ENCODE results near the gene CA12. TPM values are rescaled to one million over a fixed set of nuclear protein-coding genes. Genes with fewer than 3 reads are reported as not detected.
"Not testable (repeated sequence)": the region's sequence is repeated elsewhere in the genome, so short reads cannot be mapped to it uniquely, and the experiment has no call there.

The CA12 gene
- total RNA-seq, 2 experiments from 2014 or later, result not detected

DNA sequence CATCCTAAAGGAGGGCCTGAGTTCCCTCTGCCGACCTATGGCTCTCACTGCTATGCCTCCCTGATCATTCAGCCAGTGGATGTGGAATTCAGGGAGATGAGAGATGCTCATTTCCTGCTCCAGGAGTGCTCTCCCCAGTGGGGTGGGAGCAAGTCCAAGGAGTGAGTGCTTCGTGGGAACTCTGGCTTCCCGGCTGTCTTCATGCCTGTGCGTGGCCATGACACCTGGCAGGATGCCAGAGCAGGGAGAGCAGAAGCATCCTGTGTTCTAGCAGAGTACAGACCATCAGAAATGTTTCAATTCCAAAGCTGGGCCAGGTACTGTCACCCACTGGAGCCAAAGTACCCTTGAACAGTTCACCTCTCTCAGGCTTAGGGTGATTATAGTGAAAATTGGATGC is 59.1 kb downstream of the CA12 start:
- Mint-ChIP-seq H3K27me3 (no peaks in the 10 kb centered on the region), H3K4me3 (no peak overlapping the region), H3K9me3 (no peaks in the 10 kb centered on the region), H3K36me3 (ENCODE audit: low read depth) (no peaks in the 10 kb centered on the region), H3K27ac (no peak overlapping the region), H3K4me1 (ENCODE audit: low read depth) (no peaks in the 10 kb centered on the region)
- Histone ChIP-seq H3K36me3 (ENCODE audit: insufficient read depth, low read length) (no peaks in the 10 kb centered on the region), H3K27ac (ENCODE audit: low read depth in 1 of 2, low read length in 2 of 2) (no peak overlapping the region), H3K4me3 (ENCODE audit: low read length) (no peak overlapping the region), H3K9me3 (ENCODE audit: control insufficient read depth in 1 of 2, insufficient read depth in 1 of 2, low read length in 2 of 2) (no peaks in the 10 kb centered on the region), H3K4me1 (ENCODE audit: insufficient read depth, low read length) (no peaks in the 10 kb centered on the region), H3K27me3 (ENCODE audit: control insufficient read depth in 1 of 2, insufficient read depth in 2 of 2, low read length in 2 of 2) (no peaks in the 10 kb centered on the region)
- ATAC-seq (ENCODE audit: poor library complexity) (no peak), DNase-seq (no peak)
- TF ChIP-seq, protein P1, sequence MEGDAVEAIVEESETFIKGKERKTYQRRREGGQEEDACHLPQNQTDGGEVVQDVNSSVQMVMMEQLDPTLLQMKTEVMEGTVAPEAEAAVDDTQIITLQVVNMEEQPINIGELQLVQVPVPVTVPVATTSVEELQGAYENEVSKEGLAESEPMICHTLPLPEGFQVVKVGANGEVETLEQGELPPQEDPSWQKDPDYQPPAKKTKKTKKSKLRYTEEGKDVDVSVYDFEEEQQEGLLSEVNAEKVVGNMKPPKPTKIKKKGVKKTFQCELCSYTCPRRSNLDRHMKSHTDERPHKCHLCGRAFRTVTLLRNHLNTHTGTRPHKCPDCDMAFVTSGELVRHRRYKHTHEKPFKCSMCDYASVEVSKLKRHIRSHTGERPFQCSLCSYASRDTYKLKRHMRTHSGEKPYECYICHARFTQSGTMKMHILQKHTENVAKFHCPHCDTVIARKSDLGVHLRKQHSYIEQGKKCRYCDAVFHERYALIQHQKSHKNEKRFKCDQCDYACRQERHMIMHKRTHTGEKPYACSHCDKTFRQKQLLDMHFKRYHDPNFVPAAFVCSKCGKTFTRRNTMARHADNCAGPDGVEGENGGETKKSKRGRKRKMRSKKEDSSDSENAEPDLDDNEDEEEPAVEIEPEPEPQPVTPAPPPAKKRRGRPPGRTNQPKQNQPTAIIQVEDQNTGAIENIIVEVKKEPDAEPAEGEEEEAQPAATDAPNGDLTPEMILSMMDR (IDR thresholded peaks at IDR 0.05), result no peak
- intact Hi-C loops (cut with DNase I, micrococcal nuclease), result no loop called here
- ChIA-PET CTCF (no interaction called here), POLR2A (no interaction called here)

DNA sequence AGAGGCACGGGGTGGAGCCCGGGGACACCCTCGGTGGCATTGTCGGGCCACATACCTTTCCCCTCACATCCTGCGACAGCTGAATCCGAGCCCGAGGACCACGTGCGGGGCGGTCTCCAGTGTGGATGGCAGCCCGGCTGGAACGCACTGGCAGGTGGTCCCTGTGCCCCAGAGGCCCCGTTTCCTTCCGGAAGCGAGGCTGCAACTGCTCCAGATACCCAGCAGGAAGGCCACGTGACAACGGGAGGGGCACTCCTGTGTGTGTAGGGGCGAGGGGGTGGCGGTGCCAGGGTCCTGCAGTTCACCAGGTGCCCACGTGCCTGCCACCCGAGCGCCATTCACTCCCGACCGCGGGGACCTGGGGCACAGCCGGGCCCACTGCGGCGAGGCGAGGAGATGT is 60.2 kb downstream of the CA12 start:
- TF ChIP-seq, protein P1 (IDR thresholded peaks at IDR 0.05), result no peak
- CTCF ChIA-PET, result no interaction called here

DNA sequence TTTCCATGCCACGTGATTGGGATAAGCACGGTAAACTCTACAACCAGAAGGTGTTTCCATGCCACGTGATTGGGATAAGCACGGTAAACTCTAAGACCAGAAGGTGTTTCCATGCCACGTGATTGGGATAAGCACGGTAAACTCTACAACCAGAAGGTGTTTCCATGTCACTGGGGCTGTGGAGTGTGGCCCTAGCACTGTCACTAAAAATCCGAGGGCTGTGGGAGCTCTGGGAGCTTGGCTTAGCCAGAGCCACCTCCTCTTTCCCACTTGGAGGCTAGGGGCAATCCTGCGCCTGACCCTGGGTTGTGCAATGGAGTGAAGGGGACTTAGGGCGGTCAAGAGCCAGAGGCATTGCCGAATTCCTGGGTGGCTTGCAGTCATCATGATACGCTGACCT is 60.7 kb downstream of the CA12 start:
- DNase-seq, result not testable (repeated sequence)

More for the DNA sequence above, 60.2 kb downstream of the CA12 start:
- Mint-ChIP-seq H3K4me3 (no peak overlapping the region), H3K27ac (no peak overlapping the region), H3K9me3 (no peaks in the 10 kb centered on the region), H3K27me3 (no peaks in the 10 kb centered on the region), H3K36me3 (ENCODE audit: low read depth) (no peaks in the 10 kb centered on the region), H3K4me1 (ENCODE audit: low read depth) (no peaks in the 10 kb centered on the region)
- ATAC-seq (ENCODE audit: poor library complexity) (no peak), DNase-seq (no peak)
- no peak overlapping the region for H3K4me3 ChIP-seq (ENCODE audit: low read length)
- H3K27ac ChIP-seq (ENCODE audit: low read depth in 1 of 2, low read length in 2 of 2), result no peak overlapping the region
- H3K4me1 ChIP-seq (ENCODE audit: insufficient read depth, low read length), result no peaks in the 10 kb centered on the region
- H3K9me3 ChIP-seq (ENCODE audit: control insufficient read depth in 1 of 2, insufficient read depth in 1 of 2, low read length in 2 of 2), result no peaks in the 10 kb centered on the region
- intact Hi-C loops (cut with DNase I, micrococcal nuclease), result no loop called here
- POLR2A ChIA-PET, result no interaction called here
- H3K27me3 ChIP-seq (ENCODE audit: control insufficient read depth in 1 of 2, insufficient read depth in 2 of 2, low read length in 2 of 2), result no peaks in the 10 kb centered on the region
- no peaks in the 10 kb centered on the region for H3K36me3 ChIP-seq (ENCODE audit: insufficient read depth, low read length)

DNA sequence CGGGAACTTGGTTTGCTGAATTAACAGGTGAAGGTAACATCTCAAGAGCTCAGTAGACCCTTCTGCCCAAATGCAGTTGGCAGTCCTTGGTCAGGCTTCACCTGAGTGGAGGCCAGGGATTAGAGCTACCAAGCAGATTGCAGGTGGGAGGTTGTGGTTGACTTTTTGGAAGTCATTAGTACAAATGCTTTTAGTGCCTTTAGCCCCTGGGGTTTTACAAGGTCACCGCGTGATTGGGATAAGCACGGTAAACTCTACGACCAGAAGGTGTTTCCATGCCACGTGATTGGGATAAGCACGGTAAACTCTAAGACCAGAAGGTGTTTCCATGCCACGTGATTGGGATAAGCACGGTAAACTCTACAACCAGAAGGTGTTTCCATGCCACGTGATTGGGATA is 61.2 kb downstream of the CA12 start:
- H3K27me3 ChIP-seq (ENCODE audit: control insufficient read depth in 1 of 2, insufficient read depth in 2 of 2, low read length in 2 of 2); H3K4me3 ChIP-seq (ENCODE audit: low read length); H3K27ac ChIP-seq (ENCODE audit: low read depth in 1 of 2, low read length in 2 of 2); CTCF ChIA-PET; H3K27me3 Mint-ChIP-seq; H3K4me3 Mint-ChIP-seq; H3K27ac Mint-ChIP-seq; H3K36me3 Mint-ChIP-seq (ENCODE audit: low read depth); DNase-seq; POLR2A ChIA-PET; ATAC-seq (ENCODE audit: poor library complexity); H3K4me1 Mint-ChIP-seq (ENCODE audit: low read depth); intact Hi-C loops (cut with DNase I, micrococcal nuclease); H3K4me1 ChIP-seq (ENCODE audit: insufficient read depth, low read length); H3K9me3 Mint-ChIP-seq; H3K36me3 ChIP-seq (ENCODE audit: insufficient read depth, low read length); H3K9me3 ChIP-seq (ENCODE audit: control insufficient read depth in 1 of 2, insufficient read depth in 1 of 2, low read length in 2 of 2): not testable (repeated sequence)

More for the DNA sequence above, 60.7 kb downstream of the CA12 start:
- H3K4me1 ChIP-seq (ENCODE audit: insufficient read depth, low read length); H3K36me3 Mint-ChIP-seq (ENCODE audit: low read depth); H3K27ac ChIP-seq (ENCODE audit: low read depth in 1 of 2, low read length in 2 of 2); CTCF ChIA-PET; H3K27me3 ChIP-seq (ENCODE audit: control insufficient read depth in 1 of 2, insufficient read depth in 2 of 2, low read length in 2 of 2); ATAC-seq (ENCODE audit: poor library complexity); H3K27me3 Mint-ChIP-seq; H3K36me3 ChIP-seq (ENCODE audit: insufficient read depth, low read length); H3K4me3 Mint-ChIP-seq; H3K4me3 ChIP-seq (ENCODE audit: low read length); H3K9me3 ChIP-seq (ENCODE audit: control insufficient read depth in 1 of 2, insufficient read depth in 1 of 2, low read length in 2 of 2); H3K4me1 Mint-ChIP-seq (ENCODE audit: low read depth); H3K9me3 Mint-ChIP-seq; H3K27ac Mint-ChIP-seq; POLR2A ChIA-PET; intact Hi-C loops (cut with DNase I, micrococcal nuclease): not testable (repeated sequence)
